GM12865 (cell line): ENCODE results near the gene ADAMTS10.
"Not testable (repeated sequence)": the region's sequence is repeated elsewhere in the genome, so short reads cannot be mapped to it uniquely, and the experiment has no call there.

ENCODE experiments used
- DNase-seq: peaks from one replicate; pipeline ENCODE4 v3.0.0; 2010; ENCODE audit warnings: low read depth
- H3K4me3 ChIP-seq: 2 replicates; pipeline ENCODE4 v1.5.1; 2011; ENCODE audit warnings: mild to moderate bottlenecking, low read depth, low read length, control low read depth
- TF ChIP-seq, protein P1 (sequence below): IDR thresholded peaks from 2 replicates; pipeline ENCODE4 v1.5.1; 2011; ENCODE audit warnings: low read length, control low read depth, low read depth, inconsistent platforms; ENCODE audit not compliant: insufficient read depth; ENCODE audit errors: missing control alignments

ADAMTS10 gene

DNA sequence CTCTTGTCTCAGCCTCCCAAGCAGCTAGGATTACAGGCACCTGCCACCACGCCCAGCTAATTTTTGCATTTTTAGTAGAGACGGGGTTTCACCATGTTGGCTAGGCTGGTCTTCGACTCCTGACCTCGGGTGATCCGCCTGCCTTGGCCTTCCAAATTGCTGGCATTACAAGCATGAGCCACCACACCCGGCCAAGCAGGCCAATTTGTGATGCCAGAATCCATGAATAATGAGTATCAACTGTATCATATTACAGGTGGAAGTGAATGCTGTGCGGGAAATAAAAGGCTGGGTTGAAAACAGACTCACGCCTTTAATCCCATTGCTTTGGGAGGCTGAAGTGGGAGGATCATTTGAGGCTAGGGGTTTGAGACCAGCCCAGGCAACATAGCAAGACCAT lies 16.3 kb upstream of the ADAMTS10 start:
- no peak overlapping the region for H3K4me3 ChIP-seq
- DNase-seq: no peak
- TF ChIP-seq, protein P1, sequence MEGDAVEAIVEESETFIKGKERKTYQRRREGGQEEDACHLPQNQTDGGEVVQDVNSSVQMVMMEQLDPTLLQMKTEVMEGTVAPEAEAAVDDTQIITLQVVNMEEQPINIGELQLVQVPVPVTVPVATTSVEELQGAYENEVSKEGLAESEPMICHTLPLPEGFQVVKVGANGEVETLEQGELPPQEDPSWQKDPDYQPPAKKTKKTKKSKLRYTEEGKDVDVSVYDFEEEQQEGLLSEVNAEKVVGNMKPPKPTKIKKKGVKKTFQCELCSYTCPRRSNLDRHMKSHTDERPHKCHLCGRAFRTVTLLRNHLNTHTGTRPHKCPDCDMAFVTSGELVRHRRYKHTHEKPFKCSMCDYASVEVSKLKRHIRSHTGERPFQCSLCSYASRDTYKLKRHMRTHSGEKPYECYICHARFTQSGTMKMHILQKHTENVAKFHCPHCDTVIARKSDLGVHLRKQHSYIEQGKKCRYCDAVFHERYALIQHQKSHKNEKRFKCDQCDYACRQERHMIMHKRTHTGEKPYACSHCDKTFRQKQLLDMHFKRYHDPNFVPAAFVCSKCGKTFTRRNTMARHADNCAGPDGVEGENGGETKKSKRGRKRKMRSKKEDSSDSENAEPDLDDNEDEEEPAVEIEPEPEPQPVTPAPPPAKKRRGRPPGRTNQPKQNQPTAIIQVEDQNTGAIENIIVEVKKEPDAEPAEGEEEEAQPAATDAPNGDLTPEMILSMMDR: no peak

DNA sequence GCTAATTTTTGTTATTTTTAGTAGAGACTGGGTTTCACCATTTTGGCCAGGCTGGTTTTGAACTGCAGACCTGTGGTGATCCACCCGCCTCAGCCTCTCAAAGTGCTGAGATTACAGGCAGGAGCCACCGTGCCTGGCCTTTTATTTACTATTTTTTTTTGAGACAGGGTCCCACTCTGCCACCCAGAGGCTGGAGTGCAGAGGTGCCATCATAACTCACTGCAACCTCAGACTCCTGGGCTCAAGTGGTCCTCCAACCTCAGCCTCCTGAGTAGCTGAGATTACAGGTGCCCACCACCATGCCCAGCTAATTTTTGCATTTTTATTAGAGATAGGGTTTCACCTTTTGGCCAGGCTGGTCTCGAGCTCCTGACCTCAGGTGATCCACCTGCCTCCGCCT lies 12.4 kb upstream of the ADAMTS10 start:
- not testable (repeated sequence) for H3K4me3 ChIP-seq, DNase-seq

DNA sequence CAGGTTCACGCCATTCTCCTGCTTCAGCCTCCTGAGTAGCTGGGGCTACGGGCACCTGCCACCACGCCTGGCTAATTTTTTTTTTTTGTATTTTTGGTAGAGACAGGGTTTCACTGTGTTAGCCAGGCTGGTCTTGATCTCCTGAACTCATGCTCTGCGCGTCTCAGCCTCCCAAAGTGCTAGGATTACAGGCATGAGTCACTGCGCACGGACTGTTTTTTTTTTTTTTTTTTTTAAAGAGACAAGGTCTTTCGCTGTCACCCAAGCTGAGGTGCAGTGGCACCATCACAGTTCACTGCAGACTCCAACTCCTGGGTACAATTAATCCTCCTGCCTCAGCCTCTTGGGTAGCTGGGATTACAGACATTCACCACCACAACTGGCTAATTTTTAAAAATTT lies 8.2 kb upstream of the ADAMTS10 start:
- TF ChIP-seq, protein P1: no peak
- no peak for DNase-seq
- no peak overlapping the region for H3K4me3 ChIP-seq

DNA sequence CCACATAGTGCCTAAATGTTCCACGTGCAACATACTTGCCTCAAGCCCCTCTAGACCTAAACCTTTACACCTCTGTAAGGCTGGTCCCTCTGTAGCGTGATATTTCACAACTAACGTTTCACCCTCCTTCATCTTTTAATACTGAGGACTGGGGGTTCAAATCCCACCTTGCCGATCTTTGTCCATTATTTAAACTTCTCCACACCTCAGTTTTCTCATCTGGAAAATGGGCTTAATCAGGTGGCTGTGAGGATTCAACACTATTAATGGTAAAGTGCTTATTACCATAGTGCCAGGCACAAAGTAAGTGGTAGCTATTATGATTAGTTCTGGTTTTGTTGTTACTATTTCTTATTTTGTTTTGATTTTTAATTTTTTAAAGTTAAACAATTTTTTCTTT lies 7.5 kb upstream of the ADAMTS10 start:
- TF ChIP-seq, protein P1: no peak
- no peak for DNase-seq
- no peak overlapping the region for H3K4me3 ChIP-seq

DNA sequence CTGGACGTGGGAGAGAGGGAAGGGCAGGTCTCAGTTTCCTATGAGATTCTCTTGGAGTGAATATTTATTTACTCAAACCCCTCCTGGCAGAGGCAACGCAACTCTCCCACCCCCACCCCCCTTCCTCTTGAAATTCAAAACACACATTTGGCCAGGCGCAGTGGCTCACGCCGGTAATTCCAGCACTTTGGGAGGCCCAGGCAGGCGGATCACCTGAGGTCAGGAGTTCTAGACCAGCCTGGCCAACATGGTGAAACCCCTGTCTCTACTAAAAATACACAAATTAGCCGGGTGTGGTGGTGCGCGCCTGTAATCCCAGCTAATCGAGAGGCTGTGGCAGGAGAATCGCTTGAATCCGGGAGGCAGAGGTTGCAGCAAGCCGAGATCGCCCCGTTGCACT lies 6.8 kb upstream of the ADAMTS10 start:
- not testable (repeated sequence) for DNase-seq, H3K4me3 ChIP-seq

DNA sequence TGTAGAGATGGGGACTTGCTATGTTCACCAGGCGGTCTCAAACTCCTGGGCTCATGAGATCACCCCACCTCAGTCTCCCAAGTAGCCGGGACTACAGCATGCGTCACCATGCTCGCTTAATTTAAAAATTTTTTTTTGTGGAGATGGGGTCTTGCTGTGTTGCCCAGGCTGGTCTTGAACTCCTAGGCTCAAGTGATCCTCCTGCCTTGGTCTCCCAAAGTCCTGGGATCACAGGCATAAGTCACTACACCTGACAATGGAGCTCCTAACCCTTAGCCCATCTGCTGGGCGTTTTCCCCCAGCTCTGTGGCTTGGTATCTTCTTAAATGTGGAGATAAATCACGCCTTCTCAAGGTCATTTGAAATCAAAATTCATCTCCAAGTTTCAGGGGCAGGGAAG lies 6.3 kb upstream of the ADAMTS10 start:
- no peak for DNase-seq
- TF ChIP-seq, protein P1: no peak
- no peak overlapping the region for H3K4me3 ChIP-seq

DNA sequence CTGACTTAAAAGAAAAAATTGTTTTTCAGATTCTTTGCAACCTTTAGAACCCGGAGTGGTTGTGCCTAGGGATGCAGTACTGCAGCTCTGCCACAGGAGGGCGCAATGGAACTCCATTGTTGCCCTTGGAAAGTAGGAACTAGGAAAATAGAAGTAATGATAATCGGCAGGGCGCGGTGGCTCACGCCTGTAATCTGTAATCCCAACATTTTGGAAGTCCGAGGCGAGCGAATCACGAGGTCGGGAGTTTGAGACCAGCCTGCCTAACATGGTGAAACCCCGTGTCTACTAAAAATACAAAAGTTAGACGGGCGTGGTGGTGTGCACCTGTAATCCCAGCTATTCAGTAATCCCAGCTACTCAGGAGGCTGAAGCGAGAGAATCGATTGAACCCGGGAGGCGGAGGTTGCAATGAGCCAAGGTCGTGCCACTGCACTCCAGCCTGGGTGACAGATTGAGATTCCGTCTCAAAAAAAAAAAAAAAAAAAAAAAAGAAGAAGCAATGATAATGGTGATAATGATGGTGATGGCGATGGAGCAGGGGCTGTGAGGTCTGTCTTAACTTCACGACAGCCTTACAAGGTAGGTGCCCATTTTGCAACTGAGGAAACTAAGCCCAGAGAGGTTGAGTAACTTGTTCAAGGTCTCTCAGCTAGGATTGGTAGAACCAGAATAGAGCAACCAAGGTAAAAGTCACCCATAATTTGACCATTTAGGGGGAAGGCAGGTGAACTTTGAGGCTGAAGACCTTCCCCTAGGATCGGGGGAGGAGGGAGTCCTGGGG lies 5.5 kb upstream of the ADAMTS10 start:
- TF ChIP-seq, protein P1: peak; percentile 88
- H3K4me3 ChIP-seq: no peak overlapping the region
- DNase-seq: peak; percentile 36

DNA sequence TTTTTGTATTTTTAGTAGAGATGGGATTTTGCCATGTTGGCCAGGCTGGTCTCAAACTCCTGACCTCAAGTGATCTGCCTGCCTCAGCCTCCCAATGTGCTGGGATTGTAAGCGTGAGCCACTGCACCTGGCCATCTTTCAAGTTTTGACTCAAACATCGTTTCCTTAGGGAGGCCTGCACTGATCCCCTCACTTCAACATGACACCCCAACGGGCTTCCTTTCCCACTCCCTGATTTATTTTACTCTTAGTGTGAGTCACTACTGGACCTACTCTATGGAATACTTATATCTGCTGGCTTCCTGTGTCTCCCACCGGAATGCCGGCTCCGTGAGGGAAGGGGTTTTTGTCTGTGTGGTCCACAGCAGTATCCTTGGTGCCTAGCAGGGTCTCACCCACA lies 4.5 kb upstream of the ADAMTS10 start:
- H3K4me3 ChIP-seq: no peak overlapping the region

More for the DNA sequence above, 4.5 kb upstream of the ADAMTS10 start:
- no peak for DNase-seq
- TF ChIP-seq, protein P1: no peak
